Measurements from ENCODE around the gene TNFAIP8.

DNA sequence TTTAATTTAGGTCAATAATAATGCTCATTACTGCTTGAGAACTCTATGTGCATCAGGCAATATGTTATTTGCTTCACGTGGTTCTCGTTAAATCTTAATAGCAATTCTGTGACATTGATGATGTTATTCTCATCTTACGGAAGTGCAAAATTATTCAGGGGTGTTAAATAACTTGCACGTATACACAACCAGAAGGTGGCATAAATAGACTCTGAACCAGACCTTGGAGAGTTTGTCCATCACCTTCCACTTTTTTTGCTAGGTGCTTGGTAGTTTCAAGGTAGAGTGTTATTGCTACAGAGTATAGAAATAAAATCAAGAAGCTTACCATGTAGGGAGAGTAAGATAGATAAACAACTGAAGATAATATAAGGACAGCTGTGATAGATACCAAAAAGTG, 23.6 kb upstream of the TNFAIP8 start:
- TF ChIP-seq, protein P1, sequence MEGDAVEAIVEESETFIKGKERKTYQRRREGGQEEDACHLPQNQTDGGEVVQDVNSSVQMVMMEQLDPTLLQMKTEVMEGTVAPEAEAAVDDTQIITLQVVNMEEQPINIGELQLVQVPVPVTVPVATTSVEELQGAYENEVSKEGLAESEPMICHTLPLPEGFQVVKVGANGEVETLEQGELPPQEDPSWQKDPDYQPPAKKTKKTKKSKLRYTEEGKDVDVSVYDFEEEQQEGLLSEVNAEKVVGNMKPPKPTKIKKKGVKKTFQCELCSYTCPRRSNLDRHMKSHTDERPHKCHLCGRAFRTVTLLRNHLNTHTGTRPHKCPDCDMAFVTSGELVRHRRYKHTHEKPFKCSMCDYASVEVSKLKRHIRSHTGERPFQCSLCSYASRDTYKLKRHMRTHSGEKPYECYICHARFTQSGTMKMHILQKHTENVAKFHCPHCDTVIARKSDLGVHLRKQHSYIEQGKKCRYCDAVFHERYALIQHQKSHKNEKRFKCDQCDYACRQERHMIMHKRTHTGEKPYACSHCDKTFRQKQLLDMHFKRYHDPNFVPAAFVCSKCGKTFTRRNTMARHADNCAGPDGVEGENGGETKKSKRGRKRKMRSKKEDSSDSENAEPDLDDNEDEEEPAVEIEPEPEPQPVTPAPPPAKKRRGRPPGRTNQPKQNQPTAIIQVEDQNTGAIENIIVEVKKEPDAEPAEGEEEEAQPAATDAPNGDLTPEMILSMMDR (IDR thresholded peaks at IDR 0.05; ENCODE audit: poor library complexity), result no peak
- no peak for TF ChIP-seq EZH2phosphoT487 (IDR thresholded peaks at IDR 0.05; ENCODE audit: low read depth, severe bottlenecking, unreplicated experiment)
